Measurements from ENCODE around the gene TBXAS1.

DNA sequence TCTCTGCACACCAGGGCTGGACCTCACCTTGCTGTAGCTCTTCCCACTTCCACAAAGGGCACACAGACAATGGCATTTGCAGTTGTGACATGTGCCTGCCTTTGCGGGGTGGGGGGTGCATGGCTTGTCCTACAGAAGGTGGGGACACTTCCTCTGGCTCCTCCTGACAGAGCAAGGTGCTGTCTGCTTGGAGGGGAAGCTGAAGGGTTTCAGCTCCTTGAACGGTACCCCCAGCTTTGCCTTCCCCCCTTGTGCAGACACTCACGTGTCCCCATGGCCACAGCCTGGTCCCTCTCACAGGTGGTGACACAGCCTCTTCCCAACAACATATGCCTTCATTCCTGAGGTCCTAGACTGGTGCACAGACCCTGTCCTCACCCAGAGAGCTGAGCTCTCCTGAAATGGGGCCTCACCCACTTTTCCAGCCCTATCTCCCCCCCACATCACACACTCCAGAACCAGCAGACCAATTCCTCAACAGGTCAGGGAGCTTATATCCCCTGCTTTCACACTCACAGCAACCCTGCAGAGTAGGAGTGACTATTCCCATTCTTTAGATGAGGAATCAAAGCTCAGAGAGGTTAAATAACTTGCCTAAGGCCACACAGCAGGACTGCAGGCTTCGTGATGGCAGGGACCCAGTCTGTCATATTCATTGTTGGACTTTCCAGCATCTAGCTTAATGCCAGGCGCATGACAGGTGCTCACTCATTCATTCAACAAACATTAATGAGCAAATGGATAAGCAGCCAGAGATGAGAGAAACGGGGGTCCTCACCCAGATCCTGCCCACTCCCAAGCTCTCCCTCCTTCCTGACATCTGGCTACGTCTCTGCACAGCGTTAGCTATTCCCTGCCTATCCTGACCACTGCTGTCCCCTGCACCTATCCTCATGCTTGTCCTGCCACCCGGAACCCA, 189.3 kb downstream of the TBXAS1 start:
- TF ChIP-seq, protein P1, sequence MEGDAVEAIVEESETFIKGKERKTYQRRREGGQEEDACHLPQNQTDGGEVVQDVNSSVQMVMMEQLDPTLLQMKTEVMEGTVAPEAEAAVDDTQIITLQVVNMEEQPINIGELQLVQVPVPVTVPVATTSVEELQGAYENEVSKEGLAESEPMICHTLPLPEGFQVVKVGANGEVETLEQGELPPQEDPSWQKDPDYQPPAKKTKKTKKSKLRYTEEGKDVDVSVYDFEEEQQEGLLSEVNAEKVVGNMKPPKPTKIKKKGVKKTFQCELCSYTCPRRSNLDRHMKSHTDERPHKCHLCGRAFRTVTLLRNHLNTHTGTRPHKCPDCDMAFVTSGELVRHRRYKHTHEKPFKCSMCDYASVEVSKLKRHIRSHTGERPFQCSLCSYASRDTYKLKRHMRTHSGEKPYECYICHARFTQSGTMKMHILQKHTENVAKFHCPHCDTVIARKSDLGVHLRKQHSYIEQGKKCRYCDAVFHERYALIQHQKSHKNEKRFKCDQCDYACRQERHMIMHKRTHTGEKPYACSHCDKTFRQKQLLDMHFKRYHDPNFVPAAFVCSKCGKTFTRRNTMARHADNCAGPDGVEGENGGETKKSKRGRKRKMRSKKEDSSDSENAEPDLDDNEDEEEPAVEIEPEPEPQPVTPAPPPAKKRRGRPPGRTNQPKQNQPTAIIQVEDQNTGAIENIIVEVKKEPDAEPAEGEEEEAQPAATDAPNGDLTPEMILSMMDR (IDR thresholded peaks at IDR 0.05; ENCODE audit: control extremely low read depth in 1 of 3, insufficient read depth in 1 of 3, low read depth in 1 of 3, low read length in 3 of 3): no peak
- TF ChIP-seq EP300 (IDR thresholded peaks at IDR 0.05; ENCODE audit: borderline replicate concordance in 1 of 2, low read depth in 2 of 2, low read length in 2 of 2) (no peak), TAF1 (IDR thresholded peaks at IDR 0.05; ENCODE audit: low read depth, low read length) (no peak), BACH1 (IDR thresholded peaks at IDR 0.05; ENCODE audit: low read length) (no peak), GABPA (IDR thresholded peaks at IDR 0.05; ENCODE audit: borderline replicate concordance, insufficient read depth, low read length) (no peak), RBBP5 (IDR thresholded peaks at IDR 0.05; ENCODE audit: borderline replicate concordance, low read depth, low read length) (no peak), CEBPB (IDR thresholded peaks at IDR 0.05; ENCODE audit: low read depth, low read length) (no peak), POLR2AphosphoS5 (IDR thresholded peaks at IDR 0.05; ENCODE audit: low read depth, low read length) (no peak), HDAC2 (IDR thresholded peaks at IDR 0.05; ENCODE audit: borderline replicate concordance in 1 of 2, low read depth in 2 of 2, low read length in 2 of 2) (no peak), EGR1 (IDR thresholded peaks at IDR 0.05; ENCODE audit: borderline replicate concordance, low read depth, low read length) (no peak), SAP30 (IDR thresholded peaks at IDR 0.05; ENCODE audit: insufficient read depth, insufficient replicate concordance, low read length) (no peak), CBX8 (IDR thresholded peaks at IDR 0.05; ENCODE audit: borderline replicate concordance, low read depth, low read length) (no peak)
- TF ChIP-seq, protein P2, sequence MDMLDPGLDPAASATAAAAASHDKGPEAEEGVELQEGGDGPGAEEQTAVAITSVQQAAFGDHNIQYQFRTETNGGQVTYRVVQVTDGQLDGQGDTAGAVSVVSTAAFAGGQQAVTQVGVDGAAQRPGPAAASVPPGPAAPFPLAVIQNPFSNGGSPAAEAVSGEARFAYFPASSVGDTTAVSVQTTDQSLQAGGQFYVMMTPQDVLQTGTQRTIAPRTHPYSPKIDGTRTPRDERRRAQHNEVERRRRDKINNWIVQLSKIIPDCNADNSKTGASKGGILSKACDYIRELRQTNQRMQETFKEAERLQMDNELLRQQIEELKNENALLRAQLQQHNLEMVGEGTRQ (IDR thresholded peaks at IDR 0.05; ENCODE audit: low read length): no peak

Measured in H1 (cell line).